PFSK-1 (cell line): ENCODE measurements around the gene KCNJ4.

Experiments
- POLR2AphosphoS5 ChIP-seq: IDR thresholded peaks from 2 replicates; pipeline ENCODE4 v1.6.1; 2012; ENCODE audit warnings: low read depth, mild to moderate bottlenecking, control low read depth, low read length, moderate library complexity
- SIN3A ChIP-seq: IDR thresholded peaks from 2 replicates; pipeline ENCODE4 v1.6.1; 2012; ENCODE audit warnings: mild to moderate bottlenecking, low read length, moderate library complexity, borderline replicate concordance; ENCODE audit not compliant: insufficient read depth
- TAF1 ChIP-seq: IDR thresholded peaks from 2 replicates; pipeline ENCODE4 v1.6.1; 2012; ENCODE audit warnings: low read length, control low read depth, borderline replicate concordance; ENCODE audit not compliant: insufficient read depth
- TF ChIP-seq, protein P1 (sequence below), 2 experiments: IDR thresholded peaks; 2 replicates each; pipeline versions ENCODE4 v1.6.1 to v1.8.0; 2011 to 2012; ENCODE audit warnings: low read depth in 2 of 2, low read length in 2 of 2, control low read depth in 1 of 2, inconsistent platforms in 1 of 2, mild to moderate bottlenecking in 1 of 2, moderate library complexity in 1 of 2; ENCODE audit not compliant: insufficient read depth in 1 of 2

DNA sequence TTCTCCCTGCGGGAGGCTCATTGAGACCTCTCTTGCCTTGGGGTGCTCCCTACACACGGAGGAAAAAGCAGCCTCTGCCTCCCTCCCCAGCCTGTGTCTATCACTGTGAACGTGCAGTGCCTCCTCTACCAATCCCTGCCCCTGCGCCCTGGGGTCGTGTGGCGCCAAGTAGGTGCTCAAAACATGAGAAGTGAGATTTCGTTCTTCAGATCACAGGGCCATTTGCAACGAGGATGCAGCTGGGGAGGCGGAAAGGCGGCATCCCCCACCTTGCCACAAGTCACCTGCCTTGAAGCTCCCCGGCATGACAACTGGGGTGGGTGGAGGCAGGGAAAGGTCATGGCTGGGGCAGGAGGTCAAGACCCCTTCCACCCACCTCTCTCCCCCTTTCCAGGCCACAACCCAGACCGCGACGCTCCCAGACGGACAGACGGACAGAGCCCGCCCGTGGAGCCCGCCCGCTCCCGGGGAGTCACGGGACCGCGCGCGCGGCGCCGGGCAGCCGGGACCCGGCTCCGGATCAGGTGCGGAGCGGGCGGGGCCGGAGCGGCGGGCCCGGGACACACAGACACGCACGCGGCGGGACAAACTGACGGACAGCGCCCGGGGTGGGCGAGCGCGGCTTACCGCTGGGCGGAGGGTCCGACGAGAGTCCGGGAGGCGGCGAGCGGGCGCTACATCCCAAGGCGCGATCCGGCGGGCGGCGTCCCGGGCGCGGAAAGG, 485 bp downstream of the KCNJ4 start:
- TF ChIP-seq TAF1 (no peak), SIN3A (no peak), POLR2AphosphoS5 (no peak)
- TF ChIP-seq, protein P1, sequence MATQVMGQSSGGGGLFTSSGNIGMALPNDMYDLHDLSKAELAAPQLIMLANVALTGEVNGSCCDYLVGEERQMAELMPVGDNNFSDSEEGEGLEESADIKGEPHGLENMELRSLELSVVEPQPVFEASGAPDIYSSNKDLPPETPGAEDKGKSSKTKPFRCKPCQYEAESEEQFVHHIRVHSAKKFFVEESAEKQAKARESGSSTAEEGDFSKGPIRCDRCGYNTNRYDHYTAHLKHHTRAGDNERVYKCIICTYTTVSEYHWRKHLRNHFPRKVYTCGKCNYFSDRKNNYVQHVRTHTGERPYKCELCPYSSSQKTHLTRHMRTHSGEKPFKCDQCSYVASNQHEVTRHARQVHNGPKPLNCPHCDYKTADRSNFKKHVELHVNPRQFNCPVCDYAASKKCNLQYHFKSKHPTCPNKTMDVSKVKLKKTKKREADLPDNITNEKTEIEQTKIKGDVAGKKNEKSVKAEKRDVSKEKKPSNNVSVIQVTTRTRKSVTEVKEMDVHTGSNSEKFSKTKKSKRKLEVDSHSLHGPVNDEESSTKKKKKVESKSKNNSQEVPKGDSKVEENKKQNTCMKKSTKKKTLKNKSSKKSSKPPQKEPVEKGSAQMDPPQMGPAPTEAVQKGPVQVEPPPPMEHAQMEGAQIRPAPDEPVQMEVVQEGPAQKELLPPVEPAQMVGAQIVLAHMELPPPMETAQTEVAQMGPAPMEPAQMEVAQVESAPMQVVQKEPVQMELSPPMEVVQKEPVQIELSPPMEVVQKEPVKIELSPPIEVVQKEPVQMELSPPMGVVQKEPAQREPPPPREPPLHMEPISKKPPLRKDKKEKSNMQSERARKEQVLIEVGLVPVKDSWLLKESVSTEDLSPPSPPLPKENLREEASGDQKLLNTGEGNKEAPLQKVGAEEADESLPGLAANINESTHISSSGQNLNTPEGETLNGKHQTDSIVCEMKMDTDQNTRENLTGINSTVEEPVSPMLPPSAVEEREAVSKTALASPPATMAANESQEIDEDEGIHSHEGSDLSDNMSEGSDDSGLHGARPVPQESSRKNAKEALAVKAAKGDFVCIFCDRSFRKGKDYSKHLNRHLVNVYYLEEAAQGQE (IDR thresholded peaks at IDR 0.05; ENCODE audit: insufficient read depth in 1 of 2, low read depth in 2 of 2, low read length in 2 of 2), result no peak
